ENCODE results near the gene MFSD1.

DNA sequence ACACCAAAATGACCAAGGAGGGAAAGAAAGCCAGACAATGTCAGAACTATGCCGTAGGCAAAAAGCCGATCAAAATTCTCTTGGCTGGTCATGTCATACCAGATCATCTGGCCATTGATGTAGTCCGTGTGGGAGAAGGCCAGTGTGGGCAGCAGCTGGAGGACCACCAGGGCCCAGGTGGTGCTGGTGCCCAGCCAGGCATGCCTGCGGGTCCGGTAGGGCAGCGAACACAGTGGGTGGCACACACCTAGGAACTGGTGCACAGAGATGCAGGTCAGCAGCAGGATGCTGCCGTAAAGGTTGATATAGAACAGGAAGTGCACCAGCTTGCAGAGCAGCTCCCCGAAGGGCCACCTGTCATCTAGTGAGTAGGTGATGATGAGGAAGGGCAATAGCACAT is 39.5 kb downstream of the MFSD1 start:
- TF ChIP-seq SMC3 (IDR thresholded peaks at IDR 0.05; ENCODE audit: low read depth, low read length) (no peak), POLR2A (IDR thresholded peaks at IDR 0.05; ENCODE audit: low read depth, low read length) (no peak), CTCF (conservative IDR thresholded peaks at IDR 0.05; ENCODE audit: low read depth, low read length) (no peak)

Measured in IMR-90 (cell line).